GM23338 (cell line): ENCODE results near the gene STAU1. TPM values are rescaled to one million over a fixed set of nuclear protein-coding genes. Genes with fewer than 3 reads are reported as not detected.
"Not testable (repeated sequence)": the region's sequence is repeated elsewhere in the genome, so short reads cannot be mapped to it uniquely, and the experiment has no call there.

Experiments used
- ATAC-seq: fragments of 200-7000 bp; cut with Tn5 transposase; 3 replicates; pipeline ENCODE4 v1.9.1; 2020
- DNase-seq: peaks from one replicate; pipeline ENCODE4 v3.0.0-alpha.2; 2015; ENCODE audit warnings: low spot score
- H2AFZ ChIP-seq: fragments of 200-600 bp; sonication (generic); 2 replicates; pipeline ENCODE4 v1.8.0; 2016; ENCODE audit warnings: antibody characterized with exemption, mild to moderate bottlenecking, moderate library complexity
- H3F3A ChIP-seq: fragments of 200-600 bp; sonication (generic); replicated peaks from 2 replicates; pipeline ENCODE4 v1.8.0; 2017; ENCODE audit warnings: antibody characterized with exemption, mixed run types, low read depth
- H3K27ac ChIP-seq: fragments of 200-600 bp; sonication (generic); 2 replicates; pipeline ENCODE4 v1.6.1; 2016; ENCODE audit warnings: low read depth
- H3K27me3 ChIP-seq: fragments of 200-600 bp; sonication (generic); 2 replicates; pipeline ENCODE4 v1.8.0; 2016; ENCODE audit warnings: mild to moderate bottlenecking, mixed run types, moderate library complexity; ENCODE audit not compliant: insufficient read depth
- H3K36me3 ChIP-seq: fragments of 200-600 bp; sonication (generic); 2 replicates; pipeline ENCODE4 v1.8.0; 2016; ENCODE audit warnings: mild to moderate bottlenecking; ENCODE audit not compliant: insufficient read depth
- H3K4me1 ChIP-seq: fragments of 200-600 bp; sonication (generic); 2 replicates; pipeline ENCODE4 v1.8.0; 2016; ENCODE audit warnings: mild to moderate bottlenecking, moderate library complexity; ENCODE audit not compliant: insufficient read depth
- H3K4me2 ChIP-seq: fragments of 200-600 bp; sonication (generic); 2 replicates; pipeline ENCODE4 v1.7.1; 2017; ENCODE audit warnings: mixed run types
- H3K4me3 ChIP-seq: fragments of 200-600 bp; sonication (generic); 2 replicates; pipeline ENCODE4 v1.6.1; 2016; ENCODE audit warnings: mixed run types
- H3K79me2 ChIP-seq: fragments of 200-600 bp; sonication (generic); replicated peaks from 2 replicates; pipeline ENCODE4 v1.8.0; 2017; ENCODE audit warnings: mild to moderate bottlenecking; ENCODE audit not compliant: insufficient read depth
- H3K9me2 ChIP-seq: fragments of 200-600 bp; sonication (generic); 2 replicates; pipeline ENCODE4 v1.8.0; 2017; ENCODE audit not compliant: insufficient read depth
- H4K20me1 ChIP-seq: fragments of 200-600 bp; sonication (generic); replicated peaks from 2 replicates; pipeline ENCODE4 v1.8.0; 2017; ENCODE audit warnings: mild to moderate bottlenecking; ENCODE audit not compliant: insufficient read depth
- H3K27ac Mint-ChIP-seq: 2 replicates; pipeline ENCODE4 v1.8.0; 2020; ENCODE audit warnings: inconsistent platforms, mild to moderate bottlenecking, moderate library complexity, mixed read lengths
- H3K27me3 Mint-ChIP-seq: 3 replicates; pipeline ENCODE4 v1.8.0; 2022; ENCODE audit warnings: low read depth, mild to moderate bottlenecking, moderate library complexity, mixed read lengths, inconsistent platforms; ENCODE audit not compliant: insufficient read depth, poor library complexity
- H3K36me3 Mint-ChIP-seq: 3 replicates; pipeline ENCODE4 v1.8.0; 2021; ENCODE audit warnings: low read depth, mild to moderate bottlenecking, inconsistent platforms, moderate library complexity, mixed read lengths
- H3K4me1 Mint-ChIP-seq: 3 replicates; pipeline ENCODE4 v1.8.0; 2020; ENCODE audit warnings: mild to moderate bottlenecking, inconsistent platforms, mixed read lengths
- H3K4me3 Mint-ChIP-seq: 3 replicates; pipeline ENCODE4 v1.8.0; 2021; ENCODE audit warnings: moderate library complexity, mild to moderate bottlenecking, inconsistent platforms, mixed read lengths
- H3K9me3 Mint-ChIP-seq: 3 replicates; pipeline ENCODE4 v1.8.0; 2020; ENCODE audit warnings: moderate library complexity, mild to moderate bottlenecking, inconsistent platforms, mixed read lengths
- CREB1 ChIP-seq: fragments of 250-450 bp; sonication (Bioruptor Pico); IDR thresholded peaks from 2 replicates; pipeline ENCODE4 v1.5.0; 2020; ENCODE audit warnings: low read depth, mild to moderate bottlenecking, moderate library complexity
- EZH2 ChIP-seq: fragments of 200-600 bp; sonication (generic); IDR thresholded peaks from one replicate; pipeline ENCODE4 v1.8.0; 2017; ENCODE audit warnings: antibody characterized with exemption, mild to moderate bottlenecking, low read depth; ENCODE audit not compliant: unreplicated experiment
- JUNB ChIP-seq: IDR thresholded peaks from one replicate; pipeline ENCODE4 v1.6.1; 2016; ENCODE audit warnings: antibody characterized with exemption; ENCODE audit not compliant: unreplicated experiment
- NANOG ChIP-seq: IDR thresholded peaks from 2 replicates; pipeline ENCODE4 v1.6.1; 2016; ENCODE audit warnings: antibody characterized with exemption, borderline replicate concordance
- REST ChIP-seq: IDR thresholded peaks from one replicate; pipeline ENCODE4 v1.6.1; 2018; ENCODE audit warnings: antibody characterized with exemption; ENCODE audit not compliant: unreplicated experiment
- STAT1 ChIP-seq: IDR thresholded peaks from one replicate; pipeline ENCODE4 v1.6.1; 2016; ENCODE audit warnings: antibody characterized with exemption; ENCODE audit not compliant: unreplicated experiment
- ZNF462 ChIP-seq: fragments of 250-450 bp; sonication (Bioruptor Pico); IDR thresholded peaks from 2 replicates; pipeline ENCODE4 v1.5.0; 2020; ENCODE audit warnings: mild to moderate bottlenecking, moderate library complexity
- polyA plus RNA-seq: library from polyadenylated mRNA; unstranded; fragments of >200 nt; fragmentation: Nextera tagmentation; extraction: Ambion mirVana; gene quantifications from 2 replicates; pipeline ENCODE4 v1.2.1, GENCODE V29; 2016
- total RNA-seq: library from RNA; depleted of rRNA; stranded (reverse); fragments of >200 nt; shearing (Covaris generic); gene quantifications from 2 replicates; pipeline ENCODE4 v1.2.3, GENCODE V29; 2014
- TF ChIP-seq, protein P1 (sequence below), 2 experiments: fragments of 200-600 bp in 1 of 2; sonication (generic) in 1 of 2; conservative IDR thresholded peaks; 2 replicates each; pipeline versions ENCODE4 v1.5.1 to v1.6.1; 2016 to 2017; ENCODE audit warnings: antibody characterized with exemption in 2 of 2, low read depth in 2 of 2, mild to moderate bottlenecking in 2 of 2, moderate library complexity in 1 of 2

The STAU1 gene
- total and polyA plus RNA-seq, 2 experiments from 2014 or later: 102 TPM

GRCh38 chr20:49169547-49169946, 18.6 kb downstream of the STAU1 start (continued):
- no peak for TF ChIP-seq REST

DNA sequence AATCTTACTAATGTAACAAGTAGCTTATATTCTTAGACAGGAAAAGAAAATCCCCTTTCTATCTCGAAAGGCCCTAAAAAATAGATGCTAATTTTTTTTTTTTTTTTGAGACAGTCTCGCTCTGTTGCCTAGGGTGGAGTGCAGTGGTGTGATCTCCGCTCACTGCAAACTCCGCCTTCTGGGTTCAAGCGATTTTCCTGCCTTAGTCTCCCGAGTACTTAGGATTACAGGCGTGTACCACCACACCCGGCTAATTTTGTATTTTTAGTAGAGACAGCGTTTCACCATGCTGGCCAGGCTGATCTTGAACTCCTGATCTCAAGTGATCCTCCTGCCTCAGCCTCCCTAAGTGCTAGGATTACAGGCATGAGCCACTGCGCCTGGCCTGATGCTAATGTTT, 19.3 kb downstream of the STAU1 start:
- H3K36me3 ChIP-seq, H3K27ac Mint-ChIP-seq, H3K9me2 ChIP-seq, H3K9me3 Mint-ChIP-seq, ATAC-seq, H3K4me1 ChIP-seq, H3K27me3 Mint-ChIP-seq, H2AFZ ChIP-seq, H3K27me3 ChIP-seq, H3K4me3 ChIP-seq, H3K4me3 Mint-ChIP-seq, H3K4me2 ChIP-seq, DNase-seq, H3F3A ChIP-seq, H3K4me1 Mint-ChIP-seq: not testable (repeated sequence)
- H3K36me3 Mint-ChIP-seq: peaks cover 24% of the 10 kb centered on the region; the same call in 2 of the 3 replicates
- peaks cover 100% of the 10 kb centered on the region for H3K79me2 ChIP-seq
- peaks cover 44% of the 10 kb centered on the region for H4K20me1 ChIP-seq
- peak overlapping the region; percentile 33; the same call in 1 of the 2 replicates for H3K27ac ChIP-seq

DNA sequence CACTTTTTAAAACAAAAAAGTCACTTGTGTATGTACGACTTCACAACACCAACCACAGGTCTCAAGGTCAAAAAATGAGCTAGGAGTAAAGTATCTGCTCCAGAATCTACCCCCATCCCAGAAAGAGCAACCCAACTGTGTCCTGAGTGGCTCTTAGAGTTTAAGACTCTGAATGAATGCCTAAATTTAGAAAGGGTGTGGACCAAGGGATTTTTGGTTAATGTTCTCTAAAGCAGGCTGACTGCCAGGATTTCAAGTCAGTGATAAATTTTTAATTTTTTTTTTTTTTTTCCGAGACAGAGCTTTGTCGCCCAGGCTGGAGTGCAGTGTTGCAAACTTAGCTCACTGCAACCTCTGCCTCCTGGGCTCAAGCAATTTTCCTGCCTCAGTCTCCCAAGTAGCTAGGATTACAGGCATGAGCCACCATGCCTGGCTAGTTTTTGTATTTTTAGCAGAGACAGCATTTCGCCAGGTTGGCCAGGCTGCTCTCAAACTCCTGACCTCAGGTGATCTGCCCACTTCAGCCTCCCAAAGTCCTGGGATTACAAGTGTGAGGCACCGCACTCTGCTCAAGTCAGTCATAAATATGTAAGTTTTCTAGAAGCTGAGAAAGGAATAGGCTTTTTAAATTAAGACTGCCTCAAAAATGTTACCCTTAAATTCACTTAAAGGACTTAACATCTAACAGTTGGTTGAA, 20.2 kb downstream of the STAU1 start:
- no peaks in the 10 kb centered on the region; the same call in 1 of the 2 replicates for H3K36me3 ChIP-seq
- Mint-ChIP-seq H3K27me3 (no peaks in the 10 kb centered on the region), H3K4me1 (peaks cover 9% of the 10 kb centered on the region; the same call in 2 of the 3 replicates), H3K27ac (no peak overlapping the region), H3K9me3 (no peaks in the 10 kb centered on the region), H3K4me3 (no peak overlapping the region), H3K36me3 (peaks cover 17% of the 10 kb centered on the region; the same call in 2 of the 3 replicates)
- DNase-seq (no peak), ATAC-seq (no peak)
- no peaks in the 10 kb centered on the region for H3F3A ChIP-seq
- H3K9me2 ChIP-seq: no peaks in the 10 kb centered on the region
- H3K79me2 ChIP-seq: peaks cover 100% of the 10 kb centered on the region
- H3K4me2 ChIP-seq: no peak overlapping the region
- no peaks in the 10 kb centered on the region for H3K27me3 ChIP-seq
- H3K4me1 ChIP-seq: 0 out of 2 replicates have a peak, but pooled peaks cover 4% of the 10 kb centered on the region
- H2AFZ ChIP-seq: no peak overlapping the region
- H4K20me1 ChIP-seq: peaks cover 41% of the 10 kb centered on the region
- H3K4me3 ChIP-seq: no peak overlapping the region
- peak overlapping the region; percentile 33 for H3K27ac ChIP-seq
- TF ChIP-seq EZH2 (no peak), JUNB (no peak), CREB1 (no peak), ZNF462 (CRISPR knock-in tag) (no peak), NANOG (no peak), STAT1 (no peak)
- TF ChIP-seq, protein P1, sequence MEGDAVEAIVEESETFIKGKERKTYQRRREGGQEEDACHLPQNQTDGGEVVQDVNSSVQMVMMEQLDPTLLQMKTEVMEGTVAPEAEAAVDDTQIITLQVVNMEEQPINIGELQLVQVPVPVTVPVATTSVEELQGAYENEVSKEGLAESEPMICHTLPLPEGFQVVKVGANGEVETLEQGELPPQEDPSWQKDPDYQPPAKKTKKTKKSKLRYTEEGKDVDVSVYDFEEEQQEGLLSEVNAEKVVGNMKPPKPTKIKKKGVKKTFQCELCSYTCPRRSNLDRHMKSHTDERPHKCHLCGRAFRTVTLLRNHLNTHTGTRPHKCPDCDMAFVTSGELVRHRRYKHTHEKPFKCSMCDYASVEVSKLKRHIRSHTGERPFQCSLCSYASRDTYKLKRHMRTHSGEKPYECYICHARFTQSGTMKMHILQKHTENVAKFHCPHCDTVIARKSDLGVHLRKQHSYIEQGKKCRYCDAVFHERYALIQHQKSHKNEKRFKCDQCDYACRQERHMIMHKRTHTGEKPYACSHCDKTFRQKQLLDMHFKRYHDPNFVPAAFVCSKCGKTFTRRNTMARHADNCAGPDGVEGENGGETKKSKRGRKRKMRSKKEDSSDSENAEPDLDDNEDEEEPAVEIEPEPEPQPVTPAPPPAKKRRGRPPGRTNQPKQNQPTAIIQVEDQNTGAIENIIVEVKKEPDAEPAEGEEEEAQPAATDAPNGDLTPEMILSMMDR (conservative IDR thresholded peaks at IDR 0.05; ENCODE audit: low read depth in 2 of 2): no peak
